Measurements from ENCODE around the gene UBR4.
"Not testable (repeated sequence)": the region's sequence is repeated elsewhere in the genome, so short reads cannot be mapped to it uniquely, and the experiment has no call there.

The UBR4 gene

GRCh38 chr1:19240673-19241538 lies 30.8 kb upstream of the UBR4 start:
- H3K27me3 ChIP-seq = no peaks in the 10 kb centered on the region
- peaks cover 99% of the 10 kb centered on the region for H3K36me3 ChIP-seq
- H3K9ac ChIP-seq = no peak overlapping the region
- no peak overlapping the region for H3K27ac ChIP-seq
- no peaks in the 10 kb centered on the region for H3K4me1 ChIP-seq
- H3K9me3 ChIP-seq = no peaks in the 10 kb centered on the region
- no peak overlapping the region for H3K4me2 ChIP-seq
- no peak overlapping the region for H3K4me3 ChIP-seq
- TF ChIP-seq Cebpa-rat (IDR thresholded peaks at IDR 0.05) = no peak
- peaks cover 73% of the 10 kb centered on the region for H4K20me1 ChIP-seq

GRCh38 chr1:19239876-19240275 lies 29.8 kb upstream of the UBR4 start:
- peaks cover 99% of the 10 kb centered on the region for H3K36me3 ChIP-seq
- H4K20me1 ChIP-seq = peaks cover 62% of the 10 kb centered on the region
- no peak overlapping the region for H3K4me3 ChIP-seq
- no peak overlapping the region for H3K9ac ChIP-seq
- no peak for TF ChIP-seq Cebpa-rat (IDR thresholded peaks at IDR 0.05)
- H3K9me3 ChIP-seq = no peaks in the 10 kb centered on the region
- no peaks in the 10 kb centered on the region for H3K4me1 ChIP-seq
- no peak overlapping the region for H3K27ac ChIP-seq
- no peak overlapping the region for H3K4me2 ChIP-seq
- no peaks in the 10 kb centered on the region for H3K27me3 ChIP-seq

- Histone ChIP-seq H3K4me3 (no peak overlapping the region), H3K36me3 (peaks cover 99% of the 10 kb centered on the region), H3K4me1 (0 out of 2 replicates have a peak, but pooled peaks cover under 1% of the 10 kb centered on the region), H3K9ac (no peak overlapping the region), H3K9me3 (no peaks in the 10 kb centered on the region), H3K4me2 (no peak overlapping the region), H4K20me1 (peaks cover 66% of the 10 kb centered on the region), H3K27ac (no peak overlapping the region), H3K27me3 (no peaks in the 10 kb centered on the region)
- TF ChIP-seq Cebpa-rat (IDR thresholded peaks at IDR 0.05) = no peak
These were observed 24.2 kb upstream of the UBR4 start for GRCh38 chr1:19234224-19234623.

- Histone ChIP-seq H3K36me3 (peaks cover 99% of the 10 kb centered on the region), H3K4me3 (no peak overlapping the region), H3K27me3 (no peaks in the 10 kb centered on the region), H4K20me1 (peaks cover 73% of the 10 kb centered on the region), H3K9ac (no peak overlapping the region), H3K4me1 (0 out of 2 replicates have a peak, but pooled peaks cover 5% of the 10 kb centered on the region), H3K9me3 (no peaks in the 10 kb centered on the region), H3K27ac (no peak overlapping the region), H3K4me2 (no peak overlapping the region)
- no peak for TF ChIP-seq Cebpa-rat (IDR thresholded peaks at IDR 0.05)
These were observed 22.4 kb upstream of the UBR4 start for GRCh38 chr1:19232524-19232846.

GRCh38 chr1:19231736-19232523 lies 21.9 kb upstream of the UBR4 start:
- H3K27ac ChIP-seq, H3K4me3 ChIP-seq, H3K9me3 ChIP-seq, H3K27me3 ChIP-seq, H3K4me1 ChIP-seq, H3K9ac ChIP-seq, H3K4me2 ChIP-seq: not testable (repeated sequence)
- Histone ChIP-seq H3K36me3 (peaks cover 99% of the 10 kb centered on the region), H4K20me1 (peaks cover 73% of the 10 kb centered on the region)

GRCh38 chr1:19229828-19230325 lies 19.8 kb upstream of the UBR4 start:
- peaks cover 77% of the 10 kb centered on the region for H4K20me1 ChIP-seq
- H3K4me1 ChIP-seq = peaks cover 15% of the 10 kb centered on the region

GRCh38 chr1:19229229-19229628 lies 19.2 kb upstream of the UBR4 start:
- no peak overlapping the region for H3K4me2 ChIP-seq
- H3K4me3 ChIP-seq = no peak overlapping the region
- H3K27me3 ChIP-seq = no peaks in the 10 kb centered on the region
- H3K9me3 ChIP-seq = no peaks in the 10 kb centered on the region
- H3K4me1 ChIP-seq = peaks cover 15% of the 10 kb centered on the region
- peaks cover 80% of the 10 kb centered on the region for H4K20me1 ChIP-seq
- no peak overlapping the region for H3K9ac ChIP-seq
- H3K27ac ChIP-seq = no peak overlapping the region
- no peak for TF ChIP-seq Cebpa-rat (IDR thresholded peaks at IDR 0.05)
- peaks cover 100% of the 10 kb centered on the region for H3K36me3 ChIP-seq

More at GRCh38 chr1:19229828-19230325, 19.8 kb upstream of the UBR4 start:
- no peak overlapping the region for H3K27ac ChIP-seq
- no peaks in the 10 kb centered on the region for H3K9me3 ChIP-seq
- H3K27me3 ChIP-seq = no peaks in the 10 kb centered on the region
- H3K9ac ChIP-seq = no peak overlapping the region
- no peak for TF ChIP-seq Cebpa-rat (IDR thresholded peaks at IDR 0.05)
- H3K4me2 ChIP-seq = no peak overlapping the region
- H3K4me3 ChIP-seq = no peak overlapping the region
- H3K36me3 ChIP-seq = peaks cover 100% of the 10 kb centered on the region

- TF ChIP-seq Cebpa-rat (IDR thresholded peaks at IDR 0.05) = no peak
- peaks cover 29% of the 10 kb centered on the region for H3K4me1 ChIP-seq
- no peak overlapping the region for H3K9ac ChIP-seq
- H3K9me3 ChIP-seq = no peaks in the 10 kb centered on the region
- no peak overlapping the region for H3K4me2 ChIP-seq
- H3K36me3 ChIP-seq = peaks cover 100% of the 10 kb centered on the region
- H3K4me3 ChIP-seq = no peak overlapping the region
- H3K27ac ChIP-seq = no peak overlapping the region
- peaks cover 82% of the 10 kb centered on the region for H4K20me1 ChIP-seq
- H3K27me3 ChIP-seq = no peaks in the 10 kb centered on the region
These were observed 13.1 kb upstream of the UBR4 start for GRCh38 chr1:19222979-19223824.

- no peak overlapping the region for H3K4me3 ChIP-seq
- H3K27ac ChIP-seq = no peak overlapping the region
- H3K36me3 ChIP-seq = peaks cover 100% of the 10 kb centered on the region
- H3K27me3 ChIP-seq = no peaks in the 10 kb centered on the region
- peaks cover 29% of the 10 kb centered on the region for H3K4me1 ChIP-seq
- no peaks in the 10 kb centered on the region for H3K9me3 ChIP-seq
- no peak overlapping the region for H3K9ac ChIP-seq
- H3K4me2 ChIP-seq = no peak overlapping the region
- TF ChIP-seq Cebpa-rat (IDR thresholded peaks at IDR 0.05) = no peak
- H4K20me1 ChIP-seq = peaks cover 82% of the 10 kb centered on the region
These were observed 12.5 kb upstream of the UBR4 start for GRCh38 chr1:19222573-19222972.

Measured in BLaER1 (cell line).